Measurements from ENCODE around the gene INTS15.

Gene INTS15

DNA sequence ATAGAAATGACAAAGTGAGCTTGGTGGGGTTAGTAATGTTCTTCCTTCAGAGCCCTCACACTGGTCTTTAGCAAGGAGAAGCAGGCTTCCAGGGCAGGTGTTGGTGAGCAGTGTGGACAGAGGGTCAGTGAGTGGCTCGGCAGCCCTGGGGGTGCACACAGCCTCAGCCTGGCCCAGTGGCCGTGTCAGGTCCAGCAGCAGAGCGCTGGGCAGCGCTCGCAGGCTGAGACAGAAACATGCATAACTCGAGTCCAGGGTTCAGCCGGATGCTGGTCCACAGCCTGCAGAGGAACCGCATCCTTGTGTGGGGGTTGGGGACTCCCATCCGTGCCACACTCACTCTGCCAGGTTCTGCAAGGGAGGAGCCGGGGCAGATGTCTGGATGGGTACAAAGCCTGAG, 14.6 kb downstream of the INTS15 start:
- Mint-ChIP-seq H3K4me3 (no peak overlapping the region), H3K27me3 (ENCODE audit: low read depth) (no peaks in the 10 kb centered on the region), H3K27ac (no peak overlapping the region), H3K9me3 (no peaks in the 10 kb centered on the region), H3K36me3 (ENCODE audit: low read depth) (peaks cover 41% of the 10 kb centered on the region), H3K4me1 (no peaks in the 10 kb centered on the region)
- TF ChIP-seq, protein P1, sequence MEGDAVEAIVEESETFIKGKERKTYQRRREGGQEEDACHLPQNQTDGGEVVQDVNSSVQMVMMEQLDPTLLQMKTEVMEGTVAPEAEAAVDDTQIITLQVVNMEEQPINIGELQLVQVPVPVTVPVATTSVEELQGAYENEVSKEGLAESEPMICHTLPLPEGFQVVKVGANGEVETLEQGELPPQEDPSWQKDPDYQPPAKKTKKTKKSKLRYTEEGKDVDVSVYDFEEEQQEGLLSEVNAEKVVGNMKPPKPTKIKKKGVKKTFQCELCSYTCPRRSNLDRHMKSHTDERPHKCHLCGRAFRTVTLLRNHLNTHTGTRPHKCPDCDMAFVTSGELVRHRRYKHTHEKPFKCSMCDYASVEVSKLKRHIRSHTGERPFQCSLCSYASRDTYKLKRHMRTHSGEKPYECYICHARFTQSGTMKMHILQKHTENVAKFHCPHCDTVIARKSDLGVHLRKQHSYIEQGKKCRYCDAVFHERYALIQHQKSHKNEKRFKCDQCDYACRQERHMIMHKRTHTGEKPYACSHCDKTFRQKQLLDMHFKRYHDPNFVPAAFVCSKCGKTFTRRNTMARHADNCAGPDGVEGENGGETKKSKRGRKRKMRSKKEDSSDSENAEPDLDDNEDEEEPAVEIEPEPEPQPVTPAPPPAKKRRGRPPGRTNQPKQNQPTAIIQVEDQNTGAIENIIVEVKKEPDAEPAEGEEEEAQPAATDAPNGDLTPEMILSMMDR (IDR thresholded peaks at IDR 0.05; ENCODE audit: unreplicated experiment in 3 of 3): no peak

DNA sequence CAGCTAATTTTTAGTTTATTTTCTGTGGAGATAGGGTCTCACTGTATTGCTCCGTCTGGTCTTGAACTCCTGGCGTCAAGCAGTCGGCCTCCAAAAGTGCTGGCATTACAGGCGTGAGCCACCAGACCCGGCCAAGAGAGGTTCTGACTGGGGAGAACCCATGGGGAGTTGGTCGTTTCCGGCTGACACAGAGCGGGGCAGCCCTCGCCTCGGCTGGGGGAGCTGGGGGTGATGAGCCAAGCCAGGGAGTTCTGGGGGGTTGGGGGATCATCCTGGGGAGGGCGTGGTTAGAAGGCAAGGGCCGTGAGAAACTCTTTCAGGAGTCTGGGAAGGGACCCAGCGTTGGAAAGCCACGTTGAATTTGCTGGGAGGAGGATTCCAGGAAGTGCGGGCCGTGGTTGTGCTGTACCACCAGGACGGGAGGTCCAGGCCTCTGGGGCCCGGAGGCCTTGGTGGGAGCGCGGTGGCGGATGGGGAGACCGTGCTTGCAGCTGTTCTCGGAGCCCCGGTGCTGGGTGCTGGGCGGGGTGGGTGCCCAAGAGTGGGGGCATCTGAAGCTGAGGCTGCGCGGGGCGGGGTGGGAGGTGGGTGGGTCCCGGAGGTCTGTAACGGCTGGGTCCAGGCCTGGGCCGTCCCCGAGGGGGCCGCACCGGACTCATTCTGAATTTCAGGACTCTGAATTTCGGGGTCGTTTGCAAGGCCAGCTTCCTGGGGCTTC, 17.2 kb downstream of the INTS15 start:
- H3K9me3 Mint-ChIP-seq: no peaks in the 10 kb centered on the region
- H3K27me3 Mint-ChIP-seq (ENCODE audit: low read depth): no peaks in the 10 kb centered on the region
- TF ChIP-seq, protein P1 (IDR thresholded peaks at IDR 0.05; ENCODE audit: unreplicated experiment in 3 of 3): no peak
- no peak overlapping the region for H3K27ac Mint-ChIP-seq
- H3K36me3 Mint-ChIP-seq (ENCODE audit: low read depth): peaks cover 41% of the 10 kb centered on the region
- H3K4me3 Mint-ChIP-seq: no peak overlapping the region
- no peaks in the 10 kb centered on the region for H3K4me1 Mint-ChIP-seq

DNA sequence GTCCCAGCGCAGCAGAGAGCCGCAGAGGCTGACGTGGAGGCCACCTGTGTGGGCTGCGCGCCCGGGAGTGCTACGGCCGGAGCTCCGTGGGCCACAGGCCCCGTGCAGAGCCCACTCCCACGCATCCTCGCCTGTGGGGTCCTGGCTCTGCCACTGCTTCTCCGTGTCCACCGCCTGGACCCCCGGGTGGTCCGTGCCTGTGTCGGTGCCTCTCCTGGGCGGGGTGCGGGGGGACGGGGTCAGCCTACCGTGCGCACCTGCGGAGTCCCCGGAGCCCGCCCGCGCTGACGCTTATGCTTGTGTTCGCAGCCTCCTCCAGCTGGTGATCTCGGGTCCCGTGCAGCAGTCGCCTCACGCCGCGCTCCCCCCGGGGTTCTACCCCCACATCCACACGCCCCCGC, 17.8 kb downstream of the INTS15 start:
- TF ChIP-seq, protein P1 (IDR thresholded peaks at IDR 0.05; ENCODE audit: unreplicated experiment in 3 of 3): no peak
- H3K36me3 Mint-ChIP-seq (ENCODE audit: low read depth): peaks cover 34% of the 10 kb centered on the region
- H3K27me3 Mint-ChIP-seq (ENCODE audit: low read depth): no peaks in the 10 kb centered on the region
- H3K4me3 Mint-ChIP-seq: no peak overlapping the region
- H3K4me1 Mint-ChIP-seq: no peaks in the 10 kb centered on the region
- no peaks in the 10 kb centered on the region for H3K9me3 Mint-ChIP-seq
- H3K27ac Mint-ChIP-seq: no peak overlapping the region

DNA sequence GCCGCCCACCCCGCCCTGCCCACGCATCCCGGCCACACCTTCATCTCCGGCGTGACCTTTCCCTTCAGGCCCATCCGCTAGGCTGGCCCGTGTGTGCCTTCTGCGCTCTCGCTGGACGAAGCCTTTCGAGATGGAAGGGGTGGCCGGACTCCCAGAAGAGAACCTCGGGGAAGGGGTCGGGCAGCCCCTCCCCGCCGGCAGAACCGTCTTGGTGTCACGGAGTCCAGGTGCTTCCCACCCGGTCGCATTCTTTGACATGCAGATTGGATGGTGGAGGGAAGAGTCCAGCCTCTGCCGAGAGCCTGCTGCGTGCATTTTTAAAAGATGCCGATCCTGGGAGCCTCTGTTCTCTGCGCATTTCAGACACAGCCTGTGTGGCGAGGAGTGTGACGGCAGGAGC, 18.3 kb downstream of the INTS15 start:
- TF ChIP-seq, protein P1 (IDR thresholded peaks at IDR 0.05; ENCODE audit: unreplicated experiment in 3 of 3): no peak
- Mint-ChIP-seq H3K4me1 (no peaks in the 10 kb centered on the region), H3K9me3 (no peaks in the 10 kb centered on the region), H3K4me3 (no peak overlapping the region), H3K27me3 (ENCODE audit: low read depth) (no peaks in the 10 kb centered on the region), H3K36me3 (ENCODE audit: low read depth) (peaks cover 34% of the 10 kb centered on the region), H3K27ac (no peak overlapping the region)

DNA sequence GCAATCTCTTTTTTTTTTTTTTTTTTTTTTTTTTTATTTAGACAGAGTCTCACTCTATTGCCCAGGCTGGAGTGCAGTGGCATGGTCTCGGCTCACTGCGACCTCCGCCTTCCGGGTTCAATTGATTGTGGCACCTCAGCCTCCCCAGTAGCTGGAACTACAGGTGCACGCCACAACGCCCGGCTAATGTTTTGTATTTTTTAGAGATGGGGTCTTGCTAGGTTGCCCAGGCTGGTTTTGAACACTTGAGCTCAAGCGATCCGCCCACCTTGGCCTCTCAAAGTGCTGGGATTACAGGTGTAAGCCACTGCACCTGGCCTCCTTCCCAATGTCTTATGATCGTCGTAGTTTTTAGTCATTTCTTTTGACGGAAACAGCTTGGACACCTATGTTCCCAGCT, 19.0 kb downstream of the INTS15 start:
- Mint-ChIP-seq H3K4me3 (no peak overlapping the region), H3K4me1 (no peaks in the 10 kb centered on the region), H3K27ac (no peak overlapping the region), H3K27me3 (ENCODE audit: low read depth) (no peaks in the 10 kb centered on the region), H3K9me3 (no peaks in the 10 kb centered on the region), H3K36me3 (ENCODE audit: low read depth) (peaks cover 32% of the 10 kb centered on the region)
- TF ChIP-seq, protein P1 (IDR thresholded peaks at IDR 0.05; ENCODE audit: unreplicated experiment in 3 of 3): no peak

DNA sequence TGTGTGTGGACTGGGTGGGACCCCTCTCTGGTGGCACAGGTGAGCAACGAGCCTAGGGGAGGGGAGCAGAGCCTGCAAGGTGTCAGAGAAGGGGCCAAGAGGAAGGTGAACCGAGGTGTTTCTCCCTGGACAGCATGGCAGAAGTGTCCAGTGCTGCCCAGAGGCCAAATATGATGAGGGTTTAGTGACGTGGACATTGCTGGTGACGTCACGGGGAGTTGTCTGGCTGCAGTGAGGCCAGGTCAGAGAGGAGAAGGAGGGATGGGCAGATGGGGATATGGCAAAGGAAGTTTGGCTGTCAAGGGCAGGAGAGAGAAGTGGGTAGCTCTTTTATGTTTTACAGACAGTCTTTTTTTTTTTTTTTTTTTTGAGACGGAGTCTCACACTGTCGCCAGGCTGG, 23.0 kb downstream of the INTS15 start:
- Mint-ChIP-seq H3K27me3 (ENCODE audit: low read depth) (no peaks in the 10 kb centered on the region), H3K27ac (peak overlapping the region in 2 of 3 experiments; percentile 10 to 29), H3K36me3 (ENCODE audit: low read depth) (peaks cover 12% of the 10 kb centered on the region), H3K4me3 (peak overlapping the region; percentile 58 to 68 (median 60)), H3K9me3 (no peaks in the 10 kb centered on the region), H3K4me1 (peaks cover 5% of the 10 kb centered on the region)
- TF ChIP-seq, protein P1 (IDR thresholded peaks at IDR 0.05; ENCODE audit: unreplicated experiment in 3 of 3): no peak

All from nephron (organoid).